Right atrium auricular region (tissue), 2 donors: Measurements from ENCODE around the gene FGR. TPM values are rescaled to one million over a fixed set of nuclear protein-coding genes. Genes with fewer than 3 reads are reported as not detected.
"Not testable (repeated sequence)": the region's sequence is repeated elsewhere in the genome, so short reads cannot be mapped to it uniquely, and the experiment has no call there.

Experiments used
- DNase-seq: peaks from one replicate; pipeline ENCODE4 v3.0.0-alpha.2; 2019; ENCODE audit warnings: low spot score
- H3K27ac ChIP-seq, 2 donors: fragments of 200-600 bp; sonication (generic); 1 replicate in 1 of 2; 2 replicates in 1 of 2; pipeline ENCODE4 v1.5.1; 2016 to 2019
- H3K27me3 ChIP-seq, 2 donors: fragments of 200-600 bp; sonication (generic); one replicate each; pipeline versions ENCODE4 v1.5.1 to v1.6.0; 2017 to 2019
- H3K36me3 ChIP-seq: fragments of 200-600 bp; sonication (generic); one replicate; pipeline ENCODE4 v1.5.1; 2016
- H3K4me1 ChIP-seq, 2 donors: fragments of 200-600 bp; sonication (generic); one replicate each; pipeline versions ENCODE4 v1.5.1 to v1.6.0; 2017 to 2019
- H3K4me3 ChIP-seq, 2 donors: fragments of 200-600 bp; sonication (generic); 1 replicate in 1 of 2; 2 replicates in 1 of 2; pipeline ENCODE4 v1.5.1; 2017 to 2019; ENCODE audit warnings: mild to moderate bottlenecking in 1 of 2, moderate library complexity in 1 of 2
- H3K9me3 ChIP-seq, 2 donors: fragments of 200-600 bp; sonication (generic); one replicate each; pipeline ENCODE4 v1.5.1; 2019
- total RNA-seq, 2 donors: library from RNA; depleted of rRNA; stranded (reverse); fragments of >200 nt; gene quantifications; one replicate each; pipeline ENCODE4 v1.1.0, GENCODE V29; 2016
- TF ChIP-seq, protein P1 (sequence below), 2 donors: fragments of 200-600 bp; sonication (generic); IDR thresholded peaks; one replicate each; pipeline ENCODE4 v1.5.1; 2019; ENCODE audit warnings: antibody characterized with exemption in 2 of 2

FGR gene
- 10 to 100 TPM in 1 of 2 donors, 1 to 10 TPM in 1; 5.7 to 19.8 TPM for total RNA-seq

DNA sequence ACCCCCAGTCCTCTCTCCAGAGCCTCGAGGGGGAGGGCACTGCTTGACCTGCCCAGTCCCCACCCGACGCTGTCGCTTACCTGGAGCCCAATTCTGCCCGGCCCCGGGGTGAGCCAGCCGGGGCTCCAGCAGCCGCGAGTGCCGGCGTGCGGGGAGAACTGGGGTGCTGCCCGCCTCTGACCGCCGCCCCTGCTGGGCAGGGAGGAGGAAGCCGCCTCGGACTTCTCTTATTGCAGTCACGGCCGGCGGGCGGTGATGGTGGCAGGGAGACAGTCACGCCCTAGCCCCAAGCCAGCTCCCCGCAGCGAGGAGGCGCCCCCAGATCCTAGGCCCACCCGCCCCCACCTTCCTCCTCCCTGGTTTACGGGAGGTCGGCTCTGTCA is at the start of gene FGR:
Gene FGR (minus strand): TSS at position 201 of the 383 bp plus-strand sequence. CDS start 11,269 bp downstream, outside the sequence.
- TF ChIP-seq, protein P1, sequence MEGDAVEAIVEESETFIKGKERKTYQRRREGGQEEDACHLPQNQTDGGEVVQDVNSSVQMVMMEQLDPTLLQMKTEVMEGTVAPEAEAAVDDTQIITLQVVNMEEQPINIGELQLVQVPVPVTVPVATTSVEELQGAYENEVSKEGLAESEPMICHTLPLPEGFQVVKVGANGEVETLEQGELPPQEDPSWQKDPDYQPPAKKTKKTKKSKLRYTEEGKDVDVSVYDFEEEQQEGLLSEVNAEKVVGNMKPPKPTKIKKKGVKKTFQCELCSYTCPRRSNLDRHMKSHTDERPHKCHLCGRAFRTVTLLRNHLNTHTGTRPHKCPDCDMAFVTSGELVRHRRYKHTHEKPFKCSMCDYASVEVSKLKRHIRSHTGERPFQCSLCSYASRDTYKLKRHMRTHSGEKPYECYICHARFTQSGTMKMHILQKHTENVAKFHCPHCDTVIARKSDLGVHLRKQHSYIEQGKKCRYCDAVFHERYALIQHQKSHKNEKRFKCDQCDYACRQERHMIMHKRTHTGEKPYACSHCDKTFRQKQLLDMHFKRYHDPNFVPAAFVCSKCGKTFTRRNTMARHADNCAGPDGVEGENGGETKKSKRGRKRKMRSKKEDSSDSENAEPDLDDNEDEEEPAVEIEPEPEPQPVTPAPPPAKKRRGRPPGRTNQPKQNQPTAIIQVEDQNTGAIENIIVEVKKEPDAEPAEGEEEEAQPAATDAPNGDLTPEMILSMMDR (IDR thresholded peaks at IDR 0.05) = no peak
- Histone ChIP-seq H3K27ac (peak within 1 kb of the TSS; percentile 62 to 79), H3K27me3 (no peaks in the 10 kb centered on the region), H3K9me3 (no peaks in the 10 kb centered on the region), H3K36me3 (no peaks in the 10 kb centered on the region), H3K4me3 (peak within 1 kb of the TSS; percentile 39 to 56), H3K4me1 (peaks cover 0 to 52% of the 10 kb centered on the region in 2 donors)
- no peak for DNase-seq

DNA sequence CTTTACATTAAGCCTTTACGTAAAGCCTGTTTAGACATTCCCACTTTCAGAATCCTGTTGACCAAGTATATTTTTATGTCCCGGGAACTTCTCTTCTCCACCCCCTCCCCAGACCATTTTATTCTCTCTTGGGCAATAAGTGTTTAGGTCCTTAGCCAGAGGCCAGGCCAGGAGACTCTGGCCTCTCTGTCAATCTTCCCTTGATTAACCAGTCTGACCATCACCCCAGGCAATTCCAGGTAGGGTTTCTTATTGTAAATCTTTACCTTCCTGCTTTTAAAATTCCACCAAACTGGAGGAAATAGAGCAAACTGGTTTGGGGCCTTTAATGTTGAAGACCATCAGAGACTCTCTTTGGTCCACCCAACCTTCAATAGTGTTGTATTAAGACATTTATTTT is 49.2 kb upstream of the FGR start:
- TF ChIP-seq, protein P1 (IDR thresholded peaks at IDR 0.05) = no peak
- no peak for DNase-seq
- Histone ChIP-seq H3K27me3 (no peaks in the 10 kb centered on the region), H3K27ac (no peak overlapping the region), H3K4me3 (no peak overlapping the region), H3K4me1 (no peaks in the 10 kb centered on the region), H3K9me3 (peaks cover 0 to 14% of the 10 kb centered on the region in 2 donors), H3K36me3 (no peaks in the 10 kb centered on the region)

DNA sequence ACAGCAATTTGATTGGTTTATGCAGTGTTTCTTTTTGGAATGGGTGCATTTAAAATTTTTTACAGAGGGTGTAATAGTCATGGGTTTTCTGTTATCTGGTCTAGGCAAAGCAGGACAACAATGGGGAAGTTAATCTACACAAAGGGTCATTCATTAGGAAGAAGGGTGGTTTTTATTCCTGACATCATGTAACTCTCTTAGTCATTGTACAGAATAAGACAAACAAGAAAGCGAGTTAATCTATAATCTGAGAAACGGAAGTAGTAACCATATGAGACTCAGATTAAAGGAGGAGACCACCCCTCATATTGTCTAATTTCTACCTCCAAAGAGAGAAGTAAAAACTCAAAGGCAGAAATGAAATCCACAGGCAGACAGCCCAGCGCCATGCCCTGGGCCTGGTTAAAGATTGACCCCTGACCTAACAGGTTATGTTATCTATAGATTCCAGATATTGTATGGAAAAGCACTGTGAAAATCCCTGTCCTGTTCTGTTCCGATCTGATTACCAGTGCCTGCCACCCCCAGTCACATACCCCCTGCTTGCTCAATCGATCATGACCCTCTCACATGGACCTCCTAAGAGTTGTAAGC is 47.5 kb upstream of the FGR start:
- Histone ChIP-seq H3K27me3 (no peaks in the 10 kb centered on the region), H3K27ac (no peak overlapping the region), H3K36me3 (no peaks in the 10 kb centered on the region), H3K4me1 (no peaks in the 10 kb centered on the region), H3K4me3 (no peak overlapping the region), H3K9me3 (peaks cover 0 to 14% of the 10 kb centered on the region in 2 donors)
- TF ChIP-seq, protein P1 (IDR thresholded peaks at IDR 0.05) = no peak
- DNase-seq = no peak

DNA sequence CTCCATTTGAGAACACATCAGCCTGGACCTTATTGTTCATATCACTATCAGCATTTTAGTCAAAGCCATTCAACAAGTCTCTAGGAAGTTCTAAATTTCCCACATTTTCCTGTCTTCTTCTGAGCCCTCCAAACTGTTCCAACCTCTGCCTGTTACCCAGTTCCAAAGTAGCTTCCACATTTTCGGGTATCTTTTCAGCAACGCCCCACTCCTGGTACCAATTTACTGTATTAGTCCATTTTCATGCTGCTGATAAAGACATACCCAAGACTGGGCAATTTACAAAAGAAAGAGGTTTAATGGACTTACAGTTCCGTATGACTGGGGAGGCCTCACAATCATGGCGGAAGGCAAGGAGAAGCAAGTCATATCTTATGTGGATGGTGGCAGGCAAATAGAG is 46.6 kb upstream of the FGR start:
- H3K27ac ChIP-seq, DNase-seq, H3K36me3 ChIP-seq, H3K4me3 ChIP-seq, H3K4me1 ChIP-seq, H3K27me3 ChIP-seq: not testable (repeated sequence)
- peaks cover 0 to 14% of the 10 kb centered on the region in 2 donors for H3K9me3 ChIP-seq

DNA sequence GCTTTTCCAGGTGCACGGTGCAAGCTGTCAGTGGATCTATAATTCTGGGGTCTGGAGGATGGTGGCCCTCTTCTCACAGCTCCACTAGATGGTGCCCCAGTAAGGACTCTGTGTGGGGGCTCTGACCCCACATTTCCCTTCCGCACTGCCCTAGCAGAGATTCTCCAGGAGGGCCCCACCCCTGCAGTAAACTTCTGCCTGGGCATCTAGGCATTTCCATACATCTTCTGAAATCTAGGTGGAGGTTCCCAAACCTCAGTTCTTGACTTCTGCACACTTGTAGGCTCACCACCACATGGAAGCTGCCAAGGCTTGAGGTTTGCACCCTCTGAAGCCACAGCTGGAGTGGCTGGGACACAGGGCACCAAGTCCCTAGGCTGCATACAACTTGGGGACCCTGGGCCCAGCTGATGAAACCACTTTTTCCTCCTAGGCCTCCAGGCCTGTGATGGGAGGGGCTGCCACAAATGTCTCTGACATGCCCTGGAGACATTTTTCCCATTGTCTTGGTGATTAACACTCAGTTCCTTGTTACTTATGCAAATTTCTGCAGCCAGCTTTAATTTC is 45.3 kb upstream of the FGR start:
- not testable (repeated sequence) for H3K36me3 ChIP-seq, H3K27me3 ChIP-seq, H3K27ac ChIP-seq, DNase-seq, H3K4me1 ChIP-seq, H3K4me3 ChIP-seq
- H3K9me3 ChIP-seq = peaks cover 0 to 14% of the 10 kb centered on the region in 2 donors

DNA sequence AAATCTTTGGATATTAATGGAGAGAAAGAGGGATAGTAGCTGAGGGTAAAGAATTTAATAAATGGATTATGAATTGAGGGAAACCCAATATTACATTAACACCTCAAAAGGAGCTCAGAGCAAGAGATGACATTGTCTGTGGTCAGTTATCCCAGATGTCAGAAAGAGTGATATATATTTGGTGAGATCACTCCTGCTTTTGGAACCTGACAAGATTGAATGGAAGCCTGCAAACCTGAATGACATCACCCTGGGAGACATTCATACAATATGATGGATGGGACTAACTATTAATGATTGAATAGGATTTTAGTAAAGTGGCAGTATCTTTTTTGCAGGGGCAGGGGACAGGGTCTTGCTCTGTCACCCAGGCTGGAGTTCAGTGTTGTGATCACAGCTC is 43.8 kb upstream of the FGR start:
- no peaks in the 10 kb centered on the region for H3K36me3 ChIP-seq
- peaks cover 0 to 14% of the 10 kb centered on the region in 2 donors for H3K9me3 ChIP-seq
- no peaks in the 10 kb centered on the region for H3K4me1 ChIP-seq
- TF ChIP-seq, protein P1 (IDR thresholded peaks at IDR 0.05) = no peak
- no peak overlapping the region for H3K27ac ChIP-seq
- H3K4me3 ChIP-seq = no peak overlapping the region
- no peaks in the 10 kb centered on the region for H3K27me3 ChIP-seq
- no peak for DNase-seq

DNA sequence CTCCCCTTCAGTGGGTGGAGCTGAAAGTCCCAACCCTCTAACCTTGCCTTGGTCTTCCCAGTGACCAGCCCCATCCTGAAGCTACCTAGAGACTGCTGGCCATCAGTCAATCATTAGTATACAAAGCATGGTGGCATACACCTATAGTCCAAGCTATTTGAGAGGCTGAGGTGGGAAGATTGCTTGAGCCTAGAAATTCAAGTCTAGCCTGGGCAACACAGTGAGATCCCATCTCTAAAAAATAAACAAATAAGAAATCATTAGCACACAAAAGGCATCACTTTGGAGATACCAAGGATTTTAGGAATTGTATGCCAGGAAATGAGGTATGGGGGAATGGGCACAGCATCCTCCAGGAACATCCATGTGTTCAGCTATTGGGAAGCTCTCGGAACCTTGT is 41.4 kb upstream of the FGR start:
- H3K4me1 ChIP-seq = peaks cover 0 to 14% of the 10 kb centered on the region in 2 donors
- TF ChIP-seq, protein P1 (IDR thresholded peaks at IDR 0.05) = no peak
- H3K27me3 ChIP-seq = no peaks in the 10 kb centered on the region
- H3K4me3 ChIP-seq = no peak overlapping the region
- no peak overlapping the region for H3K27ac ChIP-seq
- no peak for DNase-seq
- peaks cover 0 to 5% of the 10 kb centered on the region in 2 donors for H3K9me3 ChIP-seq
- no peaks in the 10 kb centered on the region for H3K36me3 ChIP-seq
